Measurements from ENCODE around the gene PJA1.

DNA sequence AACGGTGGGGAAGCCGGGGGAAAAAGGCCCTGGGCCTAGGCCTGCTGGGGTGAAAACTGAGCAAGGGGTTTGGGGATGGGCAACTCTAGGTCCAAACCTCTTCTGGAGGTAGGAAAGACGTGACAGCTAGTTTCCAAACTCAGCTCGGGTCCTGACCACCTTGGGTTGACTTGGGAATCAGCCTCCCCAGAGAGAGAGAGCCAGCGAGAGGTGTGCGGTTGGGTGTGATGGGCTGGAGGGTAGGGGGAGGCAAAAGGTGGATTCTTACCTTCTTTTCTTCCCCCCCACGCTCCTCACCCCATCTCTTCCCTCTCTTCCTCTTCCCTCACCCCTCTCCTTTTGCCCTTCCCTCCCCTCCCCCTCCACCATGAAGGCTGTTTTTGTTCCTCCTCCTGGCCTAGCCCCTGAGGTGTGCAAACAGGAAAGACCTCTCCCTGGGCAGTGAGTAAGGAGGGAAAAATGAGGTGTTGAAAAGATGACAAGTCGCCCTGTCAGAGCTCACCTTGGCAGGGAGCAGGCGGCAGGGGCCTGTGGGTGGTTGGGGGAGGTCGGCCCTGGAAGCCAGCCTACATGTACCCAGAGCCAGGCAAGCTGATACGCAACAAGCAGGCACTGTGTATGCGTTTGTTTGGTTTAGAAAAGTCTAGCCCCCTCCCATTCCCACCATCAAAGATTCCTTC is 14.8 kb downstream of the PJA1 start:
- TF ChIP-seq POLR2A (IDR thresholded peaks at IDR 0.05), result no peak
- TF ChIP-seq, protein P1, sequence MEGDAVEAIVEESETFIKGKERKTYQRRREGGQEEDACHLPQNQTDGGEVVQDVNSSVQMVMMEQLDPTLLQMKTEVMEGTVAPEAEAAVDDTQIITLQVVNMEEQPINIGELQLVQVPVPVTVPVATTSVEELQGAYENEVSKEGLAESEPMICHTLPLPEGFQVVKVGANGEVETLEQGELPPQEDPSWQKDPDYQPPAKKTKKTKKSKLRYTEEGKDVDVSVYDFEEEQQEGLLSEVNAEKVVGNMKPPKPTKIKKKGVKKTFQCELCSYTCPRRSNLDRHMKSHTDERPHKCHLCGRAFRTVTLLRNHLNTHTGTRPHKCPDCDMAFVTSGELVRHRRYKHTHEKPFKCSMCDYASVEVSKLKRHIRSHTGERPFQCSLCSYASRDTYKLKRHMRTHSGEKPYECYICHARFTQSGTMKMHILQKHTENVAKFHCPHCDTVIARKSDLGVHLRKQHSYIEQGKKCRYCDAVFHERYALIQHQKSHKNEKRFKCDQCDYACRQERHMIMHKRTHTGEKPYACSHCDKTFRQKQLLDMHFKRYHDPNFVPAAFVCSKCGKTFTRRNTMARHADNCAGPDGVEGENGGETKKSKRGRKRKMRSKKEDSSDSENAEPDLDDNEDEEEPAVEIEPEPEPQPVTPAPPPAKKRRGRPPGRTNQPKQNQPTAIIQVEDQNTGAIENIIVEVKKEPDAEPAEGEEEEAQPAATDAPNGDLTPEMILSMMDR (IDR thresholded peaks at IDR 0.05), result no peak

Measured in prostate gland (tissue), 2 donors.